NCI-H2171 (cell line): ENCODE data around the gene FBXO10.
"Not testable (repeated sequence)": the region's sequence is repeated elsewhere in the genome, so short reads cannot be mapped to it uniquely, and the experiment has no call there.

Experiments
- DNase-seq: peaks from one replicate; lab custom pipeline; 2025; lab: John Stamatoyannopoulos, UW

The FBXO10 gene

GRCh38 chr9:37575921-37576721, at the start of gene FBXO10:
Gene FBXO10, minus strand, starts transcription at chr9:37576380. Its CDS starts 34,612 bp downstream, at chr9:37541768.
- DNase-seq, result peak; percentile 45

GRCh38 chr9:37625758-37626147, 49.6 kb upstream of the FBXO10 start:
- no peak for DNase-seq

- no peak for DNase-seq
Measured at GRCh38 chr9:37625036-37625757, 49.0 kb upstream of the FBXO10 start.

GRCh38 chr9:37624073-37624472, 47.9 kb upstream of the FBXO10 start:
- no peak for DNase-seq

GRCh38 chr9:37623267-37623666, 47.1 kb upstream of the FBXO10 start:
- DNase-seq, result no peak

GRCh38 chr9:37622462-37622861, 46.3 kb upstream of the FBXO10 start:
- no peak for DNase-seq

- peak; percentile 28 for DNase-seq
Measured at GRCh38 chr9:37621273-37622121, 45.3 kb upstream of the FBXO10 start.

- DNase-seq, result no peak
Measured at GRCh38 chr9:37620396-37620795, 44.2 kb upstream of the FBXO10 start.

GRCh38 chr9:37619806-37620205, 43.6 kb upstream of the FBXO10 start:
- no peak for DNase-seq

GRCh38 chr9:37618817-37619216, 42.6 kb upstream of the FBXO10 start:
- DNase-seq, result no peak

- DNase-seq, result no peak
Measured at GRCh38 chr9:37617832-37618231, 41.7 kb upstream of the FBXO10 start.

- no peak for DNase-seq
Measured at GRCh38 chr9:37617161-37617560, 41.0 kb upstream of the FBXO10 start.

- DNase-seq, result no peak
Measured at GRCh38 chr9:37611961-37612360, 35.8 kb upstream of the FBXO10 start.

- DNase-seq, result no peak
Measured at GRCh38 chr9:37611014-37611413, 34.8 kb upstream of the FBXO10 start.

- no peak for DNase-seq
Measured at GRCh38 chr9:37609735-37610397, 33.7 kb upstream of the FBXO10 start.

- DNase-seq, result no peak
Measured at GRCh38 chr9:37608250-37608649, 32.1 kb upstream of the FBXO10 start.

- no peak for DNase-seq
Measured at GRCh38 chr9:37604296-37604695, 28.1 kb upstream of the FBXO10 start.

GRCh38 chr9:37602817-37603216, 26.6 kb upstream of the FBXO10 start:
- DNase-seq, result peak; percentile 32

GRCh38 chr9:37602061-37602460, 25.9 kb upstream of the FBXO10 start:
- DNase-seq, result not testable (repeated sequence)

- no peak for DNase-seq
Measured at GRCh38 chr9:37596504-37596903, 20.3 kb upstream of the FBXO10 start.

- no peak for DNase-seq
Measured at GRCh38 chr9:37593883-37594448, 17.8 kb upstream of the FBXO10 start.
